ENCODE measurements around the gene NCSTN.

NCSTN gene

DNA sequence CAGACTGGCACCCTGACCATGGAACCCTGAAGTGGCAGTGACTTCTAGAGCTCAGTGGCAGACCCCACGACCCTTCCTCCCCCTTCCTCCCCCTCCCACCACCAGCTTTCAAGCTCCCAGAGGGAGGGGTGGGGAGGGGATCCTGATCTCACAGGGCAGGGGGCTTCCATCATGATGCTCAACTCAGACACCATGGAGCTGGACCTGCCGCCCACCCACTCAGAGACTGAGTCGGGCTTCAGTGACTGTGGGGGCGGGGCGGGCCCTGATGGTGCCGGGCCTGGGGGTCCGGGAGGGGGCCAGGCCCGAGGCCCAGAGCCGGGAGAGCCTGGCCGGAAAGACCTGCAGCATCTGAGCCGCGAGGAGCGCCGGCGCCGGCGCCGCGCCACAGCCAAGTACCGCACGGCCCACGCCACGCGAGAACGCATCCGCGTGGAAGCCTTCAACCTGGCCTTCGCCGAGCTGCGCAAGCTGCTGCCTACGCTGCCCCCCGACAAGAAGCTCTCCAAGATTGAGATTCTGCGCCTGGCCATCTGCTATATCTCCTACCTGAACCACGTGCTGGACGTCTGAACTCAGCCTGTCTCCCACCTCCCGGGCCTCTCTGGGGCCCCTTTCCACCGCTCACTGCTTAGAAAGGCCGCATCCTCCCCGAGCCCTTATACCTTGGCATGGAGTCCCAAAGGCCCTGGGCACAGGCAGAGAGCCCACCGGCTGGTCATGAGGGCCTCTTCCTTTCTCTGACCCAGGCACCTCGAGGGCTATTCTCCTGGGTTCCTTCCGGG, 27.6 kb downstream of the NCSTN start:
- H3K4me3 ChIP-seq, result no peak overlapping the region
- H3K27ac ChIP-seq, result no peak overlapping the region
- peak; percentile 54 for DNase-seq (ENCODE audit: low spot score)
- TF ChIP-seq, protein P1, sequence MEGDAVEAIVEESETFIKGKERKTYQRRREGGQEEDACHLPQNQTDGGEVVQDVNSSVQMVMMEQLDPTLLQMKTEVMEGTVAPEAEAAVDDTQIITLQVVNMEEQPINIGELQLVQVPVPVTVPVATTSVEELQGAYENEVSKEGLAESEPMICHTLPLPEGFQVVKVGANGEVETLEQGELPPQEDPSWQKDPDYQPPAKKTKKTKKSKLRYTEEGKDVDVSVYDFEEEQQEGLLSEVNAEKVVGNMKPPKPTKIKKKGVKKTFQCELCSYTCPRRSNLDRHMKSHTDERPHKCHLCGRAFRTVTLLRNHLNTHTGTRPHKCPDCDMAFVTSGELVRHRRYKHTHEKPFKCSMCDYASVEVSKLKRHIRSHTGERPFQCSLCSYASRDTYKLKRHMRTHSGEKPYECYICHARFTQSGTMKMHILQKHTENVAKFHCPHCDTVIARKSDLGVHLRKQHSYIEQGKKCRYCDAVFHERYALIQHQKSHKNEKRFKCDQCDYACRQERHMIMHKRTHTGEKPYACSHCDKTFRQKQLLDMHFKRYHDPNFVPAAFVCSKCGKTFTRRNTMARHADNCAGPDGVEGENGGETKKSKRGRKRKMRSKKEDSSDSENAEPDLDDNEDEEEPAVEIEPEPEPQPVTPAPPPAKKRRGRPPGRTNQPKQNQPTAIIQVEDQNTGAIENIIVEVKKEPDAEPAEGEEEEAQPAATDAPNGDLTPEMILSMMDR (IDR thresholded peaks at IDR 0.05), result no peak

DNA sequence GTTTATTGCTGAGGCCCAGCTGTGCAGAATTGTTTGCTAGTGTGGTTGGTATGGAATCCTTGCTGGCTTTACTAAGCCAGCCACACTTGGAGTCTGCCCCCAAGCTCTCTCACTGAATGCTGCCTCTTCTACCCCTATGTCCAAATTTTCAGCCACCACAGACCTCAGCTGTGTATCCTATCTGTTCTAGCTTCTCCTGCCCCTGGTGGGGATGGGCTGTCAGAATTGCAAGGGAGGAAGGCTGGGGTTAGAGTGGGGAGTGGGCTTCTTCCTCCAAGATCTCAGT, 28.1 kb downstream of the NCSTN start:
- Histone ChIP-seq H3K27ac (no peak overlapping the region), H3K4me3 (no peak overlapping the region)
- TF ChIP-seq, protein P1 (IDR thresholded peaks at IDR 0.05), result no peak
- DNase-seq (ENCODE audit: low spot score), result no peak

DNA sequence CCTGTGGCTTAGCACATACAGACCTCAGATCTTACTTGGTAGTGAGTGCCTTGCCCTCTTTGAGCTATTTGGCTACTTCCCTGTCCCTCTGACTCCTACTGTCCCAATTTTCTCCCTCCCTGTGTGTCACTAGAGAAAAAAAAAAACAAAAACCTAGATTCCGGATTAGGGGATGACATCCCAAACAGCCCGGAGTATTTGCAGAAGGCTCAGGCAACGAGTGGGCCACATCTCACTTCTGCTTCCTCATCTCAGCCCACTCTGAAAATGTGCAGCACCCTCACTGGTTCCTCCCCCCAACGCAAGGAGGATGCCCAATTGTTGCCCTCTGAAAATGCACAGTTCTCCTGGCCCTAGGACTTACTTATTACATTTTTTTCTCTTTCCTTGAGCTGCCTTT, 28.6 kb downstream of the NCSTN start:
- Histone ChIP-seq H3K27ac (no peak overlapping the region), H3K4me3 (no peak overlapping the region)
- TF ChIP-seq, protein P1 (IDR thresholded peaks at IDR 0.05), result no peak
- DNase-seq (ENCODE audit: low spot score), result no peak

DNA sequence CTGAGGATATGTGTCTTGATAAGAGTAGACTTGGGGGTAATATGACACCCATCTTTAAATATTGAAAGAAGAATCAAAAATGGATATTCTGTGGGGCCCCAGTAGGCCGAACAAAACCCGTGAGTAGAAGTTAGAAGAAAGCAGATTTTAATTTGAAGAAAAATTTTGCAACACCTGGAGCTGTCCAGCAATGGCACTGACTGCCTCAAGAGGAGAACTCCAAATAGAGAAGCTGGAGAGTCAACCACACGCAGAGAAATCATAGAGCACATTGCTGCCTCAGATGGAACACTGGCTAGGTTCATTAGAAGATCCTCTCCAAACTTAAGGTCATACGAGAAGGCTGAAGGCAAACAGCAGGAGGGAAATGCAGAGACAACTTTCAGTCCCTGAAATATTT, 30.5 kb downstream of the NCSTN start:
- Histone ChIP-seq H3K27ac (no peak overlapping the region), H3K4me3 (no peak overlapping the region)
- TF ChIP-seq, protein P1 (IDR thresholded peaks at IDR 0.05), result no peak
- no peak for DNase-seq (ENCODE audit: low spot score)

DNA sequence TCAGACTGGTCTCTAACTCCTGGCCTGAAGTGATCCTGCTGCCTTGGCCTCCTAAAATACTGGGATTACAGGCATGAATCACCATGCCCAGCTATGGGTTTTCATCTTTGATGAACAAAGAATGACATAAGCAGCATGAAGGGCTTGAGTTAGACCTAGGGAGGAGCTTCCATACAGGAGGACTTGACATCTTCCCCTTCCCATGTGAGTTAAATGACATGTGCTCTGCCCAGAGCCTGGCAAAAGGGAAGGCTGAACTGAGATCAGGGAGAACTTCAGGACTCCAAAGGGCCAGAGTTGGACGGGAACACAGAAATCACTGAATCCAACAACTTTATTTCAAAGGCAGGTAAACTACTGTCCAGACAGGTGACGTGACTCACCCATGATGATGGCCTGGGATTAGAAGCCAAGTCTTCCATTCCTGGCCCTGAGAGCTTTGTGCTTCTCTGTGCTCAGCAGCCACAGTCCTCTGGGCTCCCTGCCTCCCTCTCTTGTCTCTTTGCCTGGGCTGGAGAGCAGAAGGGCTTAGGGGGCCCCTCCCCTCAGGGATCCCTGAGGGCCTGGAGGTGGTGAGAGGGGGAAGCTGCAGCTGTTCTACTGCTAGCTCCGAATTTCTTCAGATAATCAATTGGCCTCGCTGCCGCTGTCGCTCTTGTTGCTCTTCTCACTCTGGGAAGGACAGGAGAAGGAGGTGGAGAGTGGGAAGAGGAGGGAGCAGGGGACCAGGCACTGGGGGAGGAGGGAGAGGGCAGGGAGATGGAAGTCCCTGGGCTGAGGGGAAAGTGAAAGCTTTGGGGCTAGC, 31.3 kb downstream of the NCSTN start:
- no peak for DNase-seq (ENCODE audit: low spot score)
- H3K4me3 ChIP-seq, result no peak overlapping the region
- peak overlapping the region in 1 of 2 donors; percentile 55 for H3K27ac ChIP-seq
- TF ChIP-seq, protein P1 (IDR thresholded peaks at IDR 0.05), result no peak

DNA sequence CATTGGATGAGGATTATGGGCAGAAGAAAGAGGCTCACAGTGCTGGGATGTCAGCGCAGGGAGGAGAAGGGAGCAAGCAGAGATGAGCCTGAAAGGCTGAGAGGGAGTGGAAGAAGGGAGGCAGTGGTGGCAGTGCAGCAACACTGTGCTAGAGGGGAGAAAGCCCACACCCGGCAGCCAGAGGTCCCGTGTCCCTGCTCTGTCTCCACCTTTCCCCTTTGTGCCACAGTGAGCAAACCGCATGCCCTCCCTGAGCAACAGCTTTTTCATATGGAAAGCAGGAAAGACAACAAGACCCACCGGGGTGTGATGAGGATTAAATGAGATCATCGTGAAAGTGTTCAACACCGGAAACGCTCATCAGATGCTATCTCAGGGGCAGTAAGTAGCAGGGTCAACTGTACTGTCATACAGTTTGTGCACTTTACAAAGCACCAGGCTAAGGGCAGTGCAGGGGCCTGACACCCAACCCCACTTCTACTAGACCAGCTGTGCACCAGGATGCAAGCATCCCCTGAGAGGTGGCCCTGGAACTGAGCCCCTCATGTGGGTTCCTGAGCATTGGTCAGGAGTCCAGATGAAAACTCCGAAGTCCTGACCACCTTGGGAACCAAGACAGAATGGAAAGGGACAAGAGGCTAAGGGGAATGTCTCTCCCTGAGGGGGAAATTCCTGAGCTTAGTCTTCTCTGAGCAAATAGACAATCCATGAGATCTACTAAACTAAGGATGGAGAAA, 32.8 kb downstream of the NCSTN start:
- peak; percentile 55 for DNase-seq (ENCODE audit: low spot score)
- TF ChIP-seq, protein P1 (IDR thresholded peaks at IDR 0.05), result no peak
- Histone ChIP-seq H3K4me3 (no peak overlapping the region), H3K27ac (peak overlapping the region in 1 of 2 donors; percentile 45)
